ENCODE measurements around the gene SLC7A1. TPM values are rescaled to one million over a fixed set of nuclear protein-coding genes. Genes with fewer than 3 reads are reported as not detected.

SLC7A1 gene
- total and polyA plus RNA-seq, 2 donors (not counting 3 experiments of a cell fraction or from before 2014, with no cell fraction given), result 21.0 to 79.3 TPM

- CTCF ChIA-PET, result interaction anchor here (1.1 to 1.6 kb wide), 2 partner anchors 20 to 22 kb away, joined by 3 to 6 read pairs; no protein-coding TSS in a partner anchor
- DNase-seq (ENCODE audit: low read depth, low spot score), result no peak
Observed at GRCh38 chr13:29474991-29475390, 120.5 kb downstream of the SLC7A1 start.

More at GRCh38 chr13:29474991-29475390, 120.5 kb downstream of the SLC7A1 start:
- Histone ChIP-seq H3K9me3 (replicated peaks; ENCODE audit: control insufficient read depth, insufficient read depth, low read length) (no peaks in the 10 kb centered on the region), H3K4me3 (replicated peaks in 1 of 3; ENCODE audit: insufficient read depth in 1 of 3, low read depth in 1 of 3, low read length in 3 of 3) (no peak overlapping the region), H4K20me1 (replicated peaks; ENCODE audit: control insufficient read depth, extremely low read depth, insufficient read depth, low read length) (no peaks in the 10 kb centered on the region), H3K9ac (replicated peaks; ENCODE audit: extremely low read depth, insufficient read depth, low read length) (no peak overlapping the region), H3K27ac (ENCODE audit: insufficient read depth, low read depth, low read length) (no peak overlapping the region), H3K4me2 (ENCODE audit: insufficient read depth, low read length) (no peak overlapping the region), H2AFZ (ENCODE audit: low read depth, low read length) (no peak overlapping the region), H3K4me1 (ENCODE audit: control insufficient read depth, extremely low read depth, insufficient read depth, low read length) (no peaks in the 10 kb centered on the region), H3K36me3 (ENCODE audit: control insufficient read depth in 2 of 2, extremely low read depth in 1 of 2, insufficient read depth in 2 of 2, low read length in 2 of 2) (no peaks in the 10 kb centered on the region), H3K27me3 (ENCODE audit: control insufficient read depth in 2 of 2, insufficient read depth in 2 of 2, low read length in 2 of 2) (peaks cover 9 to 14% of the 10 kb centered on the region in 2 experiments), H3K79me2 (ENCODE audit: control insufficient read depth, insufficient read depth, low read length) (no peaks in the 10 kb centered on the region), H3K9me1 (replicated peaks; ENCODE audit: control insufficient read depth, extremely low read depth, insufficient read depth, low read length) (no peaks in the 10 kb centered on the region)
- no peak for FAIRE-seq
- BruUV-seq (replicated peaks), result no TSS peak
- POLR2A ChIA-PET, result no interaction called here
- dilution Hi-C loops (cut with MboI; ENCODE audit: extremely low pct_ligation_motif_present, low sequenced_read_pairs) (loop anchor here (25.0 kb wide), 1 partner anchor 237 kb away; no protein-coding TSS in a partner anchor), intact Hi-C loops (cut with micrococcal nuclease) (no loop called here)
- TF ChIP-seq MYC (IDR thresholded peaks at IDR 0.05; ENCODE audit: low read depth, low read length) (no peak), CTCF (IDR thresholded peaks at IDR 0.05; ENCODE audit: extremely low read depth in 1 of 2, insufficient read depth in 1 of 2, low read depth in 1 of 2, low read length in 2 of 2) (no peak), EZH2 (IDR thresholded peaks at IDR 0.05; ENCODE audit: borderline replicate concordance, low read depth, low read length, severe bottlenecking) (no peak), JUN (IDR thresholded peaks at IDR 0.05; ENCODE audit: borderline replicate concordance, insufficient read depth, insufficient read length, low read depth) (no peak), POLR2AphosphoS5 (IDR thresholded peaks at IDR 0.05; ENCODE audit: insufficient read depth, low read depth, low read length) (no peak), MAX (IDR thresholded peaks at IDR 0.05; ENCODE audit: insufficient read depth, insufficient read length) (no peak), GATA2 (IDR thresholded peaks at IDR 0.05; ENCODE audit: insufficient read depth, insufficient read length, low read depth, low read length) (no peak)

Measured in endothelial cell of umbilical vein (primary cell).